ENCODE results near the gene HECW1. TPM values are rescaled to one million over a fixed set of nuclear protein-coding genes. Genes with fewer than 3 reads are reported as not detected.

Gene HECW1
- total and polyA plus RNA-seq, 2 of the 8 experiments (the other 6 are each of a cell fraction or from before 2014, with no cell fraction given), result 2.9 to 12.7 TPM

GRCh38 chr7:43140186-43140585 is 27.7 kb downstream of the HECW1 start (continued):
- TF ChIP-seq CHD7 (IDR thresholded peaks at IDR 0.05; ENCODE audit: insufficient replicate concordance, low read length) (no peak), TEAD4 (IDR thresholded peaks at IDR 0.05; ENCODE audit: low read depth, low read length) (no peak), FOSL1 (IDR thresholded peaks at IDR 0.05; ENCODE audit: insufficient read depth, low read depth, low read length) (no peak), USF2 (IDR thresholded peaks at IDR 0.05; ENCODE audit: low read length) (no peak), KDM4A (IDR thresholded peaks at IDR 0.05; ENCODE audit: low read depth, low read length, severe bottlenecking) (no peak), ZNF274 (IDR thresholded peaks at IDR 0.05; ENCODE audit: borderline replicate concordance, extremely low read depth, low read length) (no peak), RNF2 (IDR thresholded peaks at IDR 0.05; ENCODE audit: borderline replicate concordance, low read depth, low read length, missing control alignments, poor library complexity, severe bottlenecking) (no peak), CREB1 (IDR thresholded peaks at IDR 0.05) (no peak), SIX5 (IDR thresholded peaks at IDR 0.05; ENCODE audit: low read depth, low read length) (no peak)

Measured in H1 (cell line).